Suprapubic skin (tissue), 3 donors: ENCODE measurements around the gene IL17REL.

ENCODE experiments used
- CTCF ChIP-seq, 2 donors: fragments of 200-600 bp in 1 of 2; fragments of 450-650 bp in 1 of 2; sonication (generic) in 1 of 2; IDR thresholded peaks; one replicate each; pipeline ENCODE4 v1.5.1; 2016 to 2019; ENCODE audit warnings: antibody characterized with exemption in 2 of 2, mild to moderate bottlenecking in 1 of 2, moderate library complexity in 1 of 2
- POLR2A ChIP-seq, 2 donors: fragments of 450-650 bp; IDR thresholded peaks; one replicate each; pipeline ENCODE4 v1.6.1; 2017; ENCODE audit warnings: antibody characterized with exemption in 2 of 2, mild to moderate bottlenecking in 2 of 2, moderate library complexity in 2 of 2

- TF ChIP-seq POLR2A (IDR thresholded peaks at IDR 0.05) (no peak), CTCF (IDR thresholded peaks at IDR 0.05) (no peak)
Observed at GRCh38 chr22:50044485-50045118, 32.0 kb upstream of the IL17REL start.
